NCI-H2107 treated with DMSO at 0.1 percent for 48 hours (cell line): ENCODE measurements around the gene PGAP3.
A peak's percentile ranks its signal among the peaks of the same experiment; 100 is the strongest.
"Not testable (repeated sequence)": the region's sequence is repeated elsewhere in the genome, so short reads cannot be mapped to it uniquely, and the experiment has no call there.

ENCODE experiments used
- DNase-seq: peaks from one replicate; lab custom pipeline; 2025; ENCODE audit not compliant: unreplicated experiment; lab: John Stamatoyannopoulos, UW

The PGAP3 gene, protein sequence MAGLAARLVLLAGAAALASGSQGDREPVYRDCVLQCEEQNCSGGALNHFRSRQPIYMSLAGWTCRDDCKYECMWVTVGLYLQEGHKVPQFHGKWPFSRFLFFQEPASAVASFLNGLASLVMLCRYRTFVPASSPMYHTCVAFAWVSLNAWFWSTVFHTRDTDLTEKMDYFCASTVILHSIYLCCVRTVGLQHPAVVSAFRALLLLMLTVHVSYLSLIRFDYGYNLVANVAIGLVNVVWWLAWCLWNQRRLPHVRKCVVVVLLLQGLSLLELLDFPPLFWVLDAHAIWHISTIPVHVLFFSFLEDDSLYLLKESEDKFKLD

DNA sequence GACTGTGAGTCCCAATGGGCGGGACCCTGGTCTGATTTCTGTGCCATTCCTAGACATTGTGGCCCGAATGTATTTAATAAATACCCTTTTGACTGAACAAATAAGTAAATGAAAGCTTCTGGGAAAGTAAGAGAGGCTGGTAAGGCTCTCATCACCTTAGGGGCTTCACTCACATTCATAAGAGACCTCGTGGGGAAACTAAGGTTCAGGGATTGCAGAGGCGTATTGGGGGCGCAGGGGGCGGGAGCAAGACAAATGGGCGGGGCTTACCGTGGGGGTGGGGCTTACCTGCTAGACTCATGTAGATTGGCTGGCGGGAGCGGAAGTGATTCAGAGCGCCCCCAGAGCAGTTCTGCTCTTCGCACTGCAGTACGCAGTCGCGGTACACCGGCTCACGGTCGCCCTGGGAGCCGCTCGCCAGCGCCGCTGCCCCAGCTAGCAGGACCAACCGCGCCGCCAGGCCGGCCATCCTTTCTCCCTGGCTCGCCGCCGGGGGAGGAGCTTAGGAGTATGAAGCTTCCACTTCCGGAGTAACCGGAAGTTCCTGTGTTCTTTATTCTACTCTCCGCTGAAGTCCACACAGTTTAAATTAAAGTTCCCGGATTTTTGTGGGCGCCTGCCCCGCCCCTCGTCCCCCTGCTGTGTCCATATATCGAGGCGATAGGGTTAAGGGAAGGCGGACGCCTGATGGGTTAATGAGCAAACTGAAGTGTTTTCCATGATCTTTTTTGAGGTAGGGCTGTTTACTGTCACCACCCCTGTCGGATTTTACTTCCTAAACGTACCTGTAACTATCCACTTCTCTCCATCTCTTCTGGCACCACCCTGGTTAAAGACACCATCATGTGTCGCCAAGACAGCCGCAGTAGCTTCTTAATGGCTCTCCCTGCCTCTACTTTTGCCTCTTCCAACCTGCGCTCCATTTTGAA lies at the start of gene PGAP3:
Gene PGAP3, minus strand, starts transcription at position 512 of the 929 bp plus-strand sequence. Its CDS starts 43 bp downstream, at position 469.
- peak; percentile 92 for DNase-seq

DNA sequence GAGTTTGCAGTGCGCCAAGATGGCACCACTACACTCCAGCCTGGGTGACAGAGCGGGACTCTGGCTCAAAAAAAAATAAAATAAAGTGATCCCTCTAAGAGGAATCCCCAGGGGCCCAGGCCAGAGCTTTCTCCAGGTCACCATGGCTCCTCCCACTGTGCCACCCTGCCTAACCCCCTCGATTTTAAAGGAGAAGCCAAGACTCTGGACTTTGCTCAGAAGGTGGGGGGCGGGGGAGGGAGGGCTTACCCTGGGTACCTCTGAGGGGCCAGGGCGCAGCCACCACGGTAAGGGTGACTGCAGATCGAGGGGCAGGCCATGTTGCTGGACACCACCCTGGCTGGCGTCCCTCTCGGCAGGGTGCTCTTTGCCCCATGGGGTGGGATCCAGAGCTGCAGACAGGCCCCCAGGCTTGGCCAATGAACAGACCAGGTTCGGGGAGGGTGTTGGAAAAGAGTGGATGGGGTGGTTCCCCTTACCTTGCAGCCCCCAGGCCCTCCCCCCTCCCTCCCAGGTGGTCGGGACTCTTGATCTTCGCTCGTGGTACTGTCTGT lies 49.4 kb upstream of the PGAP3 start:
- no peak for DNase-seq

DNA sequence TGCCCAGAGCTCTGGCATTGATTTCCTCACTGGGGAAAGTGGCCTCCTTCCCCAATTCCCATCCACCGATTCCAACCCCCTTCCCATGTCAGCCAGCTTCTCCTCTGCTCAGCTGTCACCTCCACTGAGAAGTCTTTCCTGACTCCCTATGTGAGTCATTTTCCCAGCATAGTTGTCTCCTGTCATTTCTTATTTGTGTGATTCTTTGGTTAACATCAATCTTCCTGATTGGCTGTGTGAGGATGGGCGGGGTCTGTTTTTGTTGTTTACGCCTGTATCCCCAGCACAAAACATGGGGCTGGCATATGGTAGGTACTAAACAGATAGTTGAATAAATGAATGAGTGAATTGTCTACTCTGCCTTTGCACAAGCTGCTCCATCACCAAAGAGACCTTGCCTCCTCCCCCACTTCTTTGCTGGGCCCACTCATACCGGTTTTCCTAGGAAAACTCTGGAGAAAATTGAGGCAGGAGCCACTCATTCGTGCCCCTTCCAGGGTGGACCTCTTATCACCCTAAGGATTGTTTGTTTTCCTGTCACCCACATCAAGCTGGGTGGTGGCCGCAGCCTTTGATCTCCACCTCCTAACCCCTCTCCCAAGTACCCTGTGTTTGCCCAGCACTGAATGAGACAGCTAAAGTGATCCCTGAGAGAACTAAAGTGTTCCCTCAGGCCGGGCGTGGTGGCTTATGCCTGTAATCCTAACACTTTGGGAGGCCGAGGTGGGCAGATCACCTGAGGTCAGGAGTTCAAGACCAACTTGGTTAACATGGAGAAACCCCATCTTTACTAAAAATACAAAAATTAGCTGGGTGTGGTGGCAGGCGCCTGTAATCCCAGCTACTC lies 48.7 kb upstream of the PGAP3 start:
- DNase-seq = no peak

DNA sequence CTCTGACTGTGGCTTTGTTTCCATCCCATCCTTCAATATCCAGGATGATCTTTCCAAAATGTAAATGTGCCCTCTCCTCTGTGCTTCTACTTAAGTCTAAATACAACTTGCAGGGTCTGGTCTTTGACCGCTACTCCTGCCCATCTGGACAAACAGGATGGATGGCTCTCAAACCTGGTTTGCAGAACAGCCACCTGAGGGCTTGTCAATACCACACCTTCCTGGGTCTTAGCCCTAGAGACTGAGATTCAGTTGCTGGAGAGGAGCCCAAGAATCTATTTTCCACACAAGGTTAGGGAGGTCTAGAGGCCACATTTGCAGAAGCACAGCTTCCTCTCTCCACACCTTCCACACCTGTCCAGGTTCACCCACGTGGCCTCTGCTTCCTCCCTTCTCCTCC lies 48.0 kb upstream of the PGAP3 start:
- no peak for DNase-seq

DNA sequence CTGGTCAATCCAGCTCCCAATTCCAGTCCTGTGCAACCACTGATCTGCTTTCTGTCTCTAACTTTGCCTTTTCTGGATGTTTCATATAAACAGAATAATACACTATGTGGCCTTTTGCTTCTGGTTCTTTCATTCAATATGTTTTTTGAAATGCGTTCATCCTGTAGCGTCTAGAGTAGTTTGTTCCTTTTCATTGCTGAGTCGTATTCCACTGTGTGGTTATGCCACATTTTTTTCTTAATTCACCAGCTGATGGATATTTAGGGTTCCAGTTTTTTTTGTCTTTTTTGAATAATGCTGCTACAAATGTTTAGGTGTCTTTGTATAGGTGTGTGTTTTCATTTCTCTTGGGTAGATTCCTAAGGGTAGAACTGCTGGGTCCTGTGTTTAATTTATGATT lies 44.7 kb upstream of the PGAP3 start:
- no peak for DNase-seq

DNA sequence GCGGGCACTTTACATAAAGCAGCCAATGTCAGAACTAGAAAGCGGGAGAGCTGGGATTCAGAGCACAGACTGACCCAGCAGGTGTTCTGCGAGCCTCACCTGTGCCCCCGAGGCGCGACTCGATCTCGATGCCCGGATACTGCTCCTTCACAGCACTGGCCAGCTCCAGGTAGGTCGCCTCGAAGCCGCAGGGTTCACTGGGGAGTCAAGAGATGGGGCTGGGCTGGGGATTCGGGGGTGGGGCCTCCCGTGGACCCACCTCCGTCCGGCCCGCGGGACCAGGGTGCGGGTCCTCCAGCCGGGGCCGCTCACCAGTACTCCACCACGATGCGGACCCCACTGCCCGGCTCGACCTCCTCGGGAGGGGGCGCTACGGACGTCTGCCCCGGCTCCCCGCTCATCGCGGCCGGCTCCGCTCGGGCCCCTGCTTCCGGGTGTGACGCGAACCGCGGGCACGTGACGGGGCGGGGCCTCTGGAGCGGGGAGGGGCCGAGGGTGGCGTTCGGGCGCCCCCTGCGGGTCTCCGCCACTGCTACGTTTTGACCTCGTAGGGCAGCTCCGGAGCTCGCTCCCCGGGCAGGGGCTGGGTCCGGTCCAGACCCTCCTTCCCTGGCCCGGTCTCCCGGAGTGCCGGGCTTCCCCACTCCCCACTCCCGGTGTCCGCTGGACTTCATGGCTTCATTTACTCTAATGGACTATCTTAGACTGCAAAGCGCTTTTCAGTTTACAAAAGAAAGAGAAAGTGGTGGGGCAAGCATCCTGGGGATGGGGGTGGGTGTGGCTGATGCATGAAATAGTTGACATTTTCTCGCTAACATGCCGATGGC lies 42.5 kb upstream of the PGAP3 start, which contains the start of gene MIEN1:
Gene MIEN1, minus strand, starts transcription at position 438 of the 827 bp plus-strand sequence. Its CDS starts 37 bp downstream, at position 401.
- no peak for DNase-seq

DNA sequence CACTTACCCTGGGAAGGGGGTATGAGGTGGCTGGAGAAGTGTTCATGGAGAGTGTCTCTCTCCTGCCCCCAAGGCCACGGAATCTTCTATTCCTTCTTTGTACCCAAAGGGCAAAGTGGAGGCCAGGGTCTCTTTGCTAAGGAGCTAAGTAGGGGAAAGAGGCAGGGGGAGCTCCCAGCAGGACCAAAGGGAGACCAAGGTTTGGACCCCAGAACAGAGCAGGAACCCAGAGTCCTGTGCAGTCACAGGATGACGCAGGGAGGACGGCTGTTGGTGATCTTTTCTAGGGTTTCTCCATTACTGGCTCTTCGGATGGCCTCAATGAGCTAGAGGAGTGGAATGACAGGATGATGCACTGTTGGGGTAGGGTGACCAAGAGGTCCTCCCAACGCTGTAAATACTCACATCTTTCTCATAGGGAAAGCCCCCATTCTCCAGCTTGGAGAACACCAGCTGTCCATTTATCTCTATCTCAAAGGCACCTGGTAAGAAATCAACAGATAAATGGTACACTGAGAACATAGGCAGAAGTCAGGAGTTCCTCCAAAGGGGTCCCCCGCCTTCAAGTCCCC lies 41.5 kb upstream of the PGAP3 start:
- DNase-seq = no peak

DNA sequence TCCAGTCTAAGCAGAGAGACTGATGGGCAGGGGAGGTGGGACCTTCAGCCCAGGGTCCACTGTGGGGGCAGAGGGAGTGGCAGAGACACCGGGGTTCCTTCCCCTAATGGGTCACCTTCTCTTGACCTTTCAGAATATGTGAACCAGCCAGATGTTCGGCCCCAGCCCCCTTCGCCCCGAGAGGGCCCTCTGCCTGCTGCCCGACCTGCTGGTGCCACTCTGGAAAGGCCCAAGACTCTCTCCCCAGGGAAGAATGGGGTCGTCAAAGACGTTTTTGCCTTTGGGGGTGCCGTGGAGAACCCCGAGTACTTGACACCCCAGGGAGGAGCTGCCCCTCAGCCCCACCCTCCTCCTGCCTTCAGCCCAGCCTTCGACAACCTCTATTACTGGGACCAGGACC lies 39.7 kb upstream of the PGAP3 start:
- no peak for DNase-seq

DNA sequence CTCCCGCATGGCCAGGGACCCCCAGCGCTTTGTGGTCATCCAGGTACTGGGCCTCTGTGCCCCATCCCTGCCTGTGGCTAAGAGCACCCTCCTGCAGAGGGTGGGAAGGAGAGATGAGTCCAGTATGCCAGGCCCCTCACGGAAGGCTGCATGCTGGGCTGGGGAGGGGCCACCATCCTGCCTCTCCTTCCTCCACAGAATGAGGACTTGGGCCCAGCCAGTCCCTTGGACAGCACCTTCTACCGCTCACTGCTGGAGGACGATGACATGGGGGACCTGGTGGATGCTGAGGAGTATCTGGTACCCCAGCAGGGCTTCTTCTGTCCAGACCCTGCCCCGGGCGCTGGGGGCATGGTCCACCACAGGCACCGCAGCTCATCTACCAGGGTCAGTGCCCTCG lies 38.8 kb upstream of the PGAP3 start:
- no peak for DNase-seq

DNA sequence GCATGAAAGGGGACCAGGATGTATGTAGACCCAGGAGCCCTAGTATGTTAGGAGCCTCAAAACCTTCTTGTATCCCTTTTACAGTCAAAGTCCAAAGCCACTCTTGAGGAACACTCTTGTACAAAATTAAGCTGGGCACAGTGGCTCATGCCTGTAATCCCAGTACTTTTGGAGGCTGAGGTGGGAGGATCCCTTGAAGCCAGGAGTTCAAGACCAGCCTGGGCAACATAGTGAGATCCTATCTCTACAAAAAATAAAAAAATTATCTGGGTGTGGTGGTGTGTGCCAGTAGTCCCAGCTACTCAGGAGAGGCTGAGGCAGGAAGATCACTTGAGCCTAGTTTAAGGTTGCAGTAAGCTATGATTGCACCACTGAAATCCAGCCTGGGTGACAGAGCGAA lies 38.1 kb upstream of the PGAP3 start:
- not testable (repeated sequence) for DNase-seq

DNA sequence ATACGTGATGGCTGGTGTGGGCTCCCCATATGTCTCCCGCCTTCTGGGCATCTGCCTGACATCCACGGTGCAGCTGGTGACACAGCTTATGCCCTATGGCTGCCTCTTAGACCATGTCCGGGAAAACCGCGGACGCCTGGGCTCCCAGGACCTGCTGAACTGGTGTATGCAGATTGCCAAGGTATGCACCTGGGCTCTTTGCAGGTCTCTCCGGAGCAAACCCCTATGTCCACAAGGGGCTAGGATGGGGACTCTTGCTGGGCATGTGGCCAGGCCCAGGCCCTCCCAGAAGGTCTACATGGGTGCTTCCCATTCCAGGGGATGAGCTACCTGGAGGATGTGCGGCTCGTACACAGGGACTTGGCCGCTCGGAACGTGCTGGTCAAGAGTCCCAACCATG lies 36.9 kb upstream of the PGAP3 start:
- DNase-seq = no peak

DNA sequence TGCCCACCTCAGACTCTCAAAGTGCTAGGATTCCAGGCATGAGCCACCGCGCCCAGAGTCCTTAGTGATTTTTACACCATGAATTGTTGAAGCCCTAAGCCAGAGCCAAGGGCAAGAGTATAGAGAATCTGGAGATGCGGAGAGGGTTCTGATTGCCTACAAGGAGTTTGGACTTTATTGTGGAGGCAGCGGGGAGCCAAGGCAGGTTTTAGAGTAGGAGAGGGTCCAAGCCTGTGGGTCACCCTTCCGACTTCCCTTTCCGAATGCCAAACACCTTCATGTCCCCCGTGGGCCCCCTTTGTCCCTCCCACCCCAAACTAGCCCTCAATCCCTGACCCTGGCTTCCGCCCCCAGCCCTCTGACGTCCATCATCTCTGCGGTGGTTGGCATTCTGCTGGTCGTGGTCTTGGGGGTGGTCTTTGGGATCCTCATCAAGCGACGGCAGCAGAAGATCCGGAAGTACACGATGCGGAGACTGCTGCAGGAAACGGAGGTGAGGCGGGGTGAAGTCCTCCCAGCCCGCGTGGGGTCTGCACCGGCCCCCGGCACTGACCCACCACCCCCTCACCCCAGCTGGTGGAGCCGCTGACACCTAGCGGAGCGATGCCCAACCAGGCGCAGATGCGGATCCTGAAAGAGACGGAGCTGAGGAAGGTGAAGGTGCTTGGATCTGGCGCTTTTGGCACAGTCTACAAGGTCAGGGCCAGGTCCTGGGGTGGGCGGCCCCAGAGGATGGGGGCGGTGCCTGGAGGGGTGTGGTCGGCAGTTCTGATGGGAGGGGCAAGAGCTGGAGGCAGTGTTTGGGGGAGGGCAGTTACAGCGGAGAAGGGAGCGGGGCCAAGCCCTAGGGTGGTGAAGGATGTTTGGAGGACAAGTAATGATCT lies 35.4 kb upstream of the PGAP3 start:
- DNase-seq = no peak

DNA sequence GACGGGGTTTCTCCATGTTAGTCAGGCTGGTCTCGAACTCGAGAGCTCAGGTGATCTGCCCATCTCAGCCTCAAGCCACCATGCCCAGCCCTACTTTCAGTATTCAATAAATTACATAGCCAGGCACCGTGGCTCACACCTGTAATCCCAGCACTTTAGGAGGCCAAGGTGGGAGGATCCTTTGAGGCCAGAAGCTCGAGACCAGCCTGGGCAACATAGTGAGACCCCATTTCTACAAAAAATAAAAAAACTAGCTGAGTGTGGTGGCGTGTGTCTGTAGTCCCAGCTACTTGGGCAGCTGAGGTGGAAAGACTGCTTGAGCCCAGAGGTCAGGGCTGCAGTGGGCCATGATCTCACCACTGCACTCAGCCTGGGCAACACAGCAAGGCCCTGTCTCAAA lies 34.2 kb upstream of the PGAP3 start:
- no peak for DNase-seq

DNA sequence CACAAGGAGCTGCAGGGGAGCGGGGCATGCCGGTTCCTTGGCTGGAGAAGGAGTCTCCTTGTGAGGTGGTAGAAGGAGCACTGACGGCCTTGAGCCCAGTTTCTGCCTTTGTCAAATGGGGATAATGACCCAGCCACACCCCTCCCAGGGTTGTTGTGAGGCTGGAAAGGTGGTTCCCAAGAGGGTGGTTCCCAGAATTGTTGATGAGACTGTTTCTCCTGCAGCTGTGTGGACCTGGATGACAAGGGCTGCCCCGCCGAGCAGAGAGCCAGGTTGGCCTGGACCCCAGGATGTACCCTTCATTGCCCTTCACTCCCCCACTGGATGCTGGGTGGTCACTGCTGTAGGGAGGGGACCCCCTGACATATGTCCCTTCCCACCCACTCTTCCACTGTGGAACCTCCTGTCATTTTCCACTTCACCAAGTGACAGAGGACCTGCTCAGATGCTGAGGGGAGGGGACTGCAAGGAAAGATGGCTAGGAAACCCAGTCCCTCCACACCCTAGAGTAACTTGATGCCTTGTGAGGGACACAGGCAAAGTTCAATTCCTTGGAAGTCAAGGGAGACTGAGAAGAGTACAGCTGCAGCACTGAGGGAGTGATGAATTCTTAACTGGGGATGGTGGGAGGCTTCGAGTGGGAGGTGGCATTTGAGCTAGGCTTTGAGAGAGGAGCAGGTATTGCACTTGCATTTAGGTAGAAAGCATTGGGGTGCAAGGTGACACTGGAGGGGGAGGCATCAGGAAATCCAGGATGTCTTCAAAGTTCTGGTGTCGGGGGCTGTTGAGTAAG lies 31.9 kb upstream of the PGAP3 start:
- DNase-seq = no peak

DNA sequence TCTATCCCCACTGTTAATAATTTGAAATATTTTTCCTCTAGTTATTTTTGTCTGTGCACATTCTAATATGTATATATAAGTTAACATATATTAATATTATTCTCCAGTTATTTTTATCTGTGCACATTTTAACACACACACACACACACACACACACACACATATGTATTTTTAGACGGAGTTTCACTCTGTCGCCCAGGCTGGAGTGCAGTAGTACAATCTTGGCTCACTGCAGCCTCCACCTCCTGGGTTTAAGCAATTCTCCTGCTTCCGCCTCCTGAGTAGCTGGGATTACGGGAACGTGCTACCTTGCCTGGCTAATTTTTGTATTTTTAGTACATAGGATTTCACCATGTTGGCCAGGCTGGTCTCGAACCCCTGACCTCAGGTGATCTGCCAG lies 29.8 kb upstream of the PGAP3 start:
- no peak for DNase-seq

DNA sequence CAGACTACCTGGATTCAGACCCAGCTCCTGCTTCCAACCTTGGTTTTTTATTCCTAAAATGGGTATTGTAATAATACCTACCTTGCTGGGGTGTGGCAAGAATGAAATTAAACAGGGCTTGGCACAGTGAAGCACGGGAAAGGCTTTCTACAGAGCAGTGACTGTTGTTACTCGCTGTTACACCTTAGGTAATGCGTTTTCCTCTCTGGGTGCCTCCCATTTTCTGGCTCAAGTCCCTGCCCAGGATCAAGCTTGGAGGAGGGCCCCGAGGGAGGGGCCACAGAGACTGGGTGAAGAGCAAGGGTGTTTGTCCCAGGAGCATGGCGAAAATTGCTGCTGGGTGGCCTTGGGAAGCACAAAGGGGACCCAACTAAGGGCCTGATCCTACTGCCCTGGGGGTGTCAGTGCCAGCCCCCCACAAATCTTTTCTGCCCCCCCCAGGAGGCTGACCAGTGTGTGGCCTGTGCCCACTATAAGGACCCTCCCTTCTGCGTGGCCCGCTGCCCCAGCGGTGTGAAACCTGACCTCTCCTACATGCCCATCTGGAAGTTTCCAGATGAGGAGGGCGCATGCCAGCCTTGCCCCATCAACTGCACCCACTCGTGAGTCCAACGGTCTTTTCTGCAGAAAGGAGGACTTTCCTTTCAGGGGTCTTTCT lies 29.2 kb upstream of the PGAP3 start:
- no peak for DNase-seq

DNA sequence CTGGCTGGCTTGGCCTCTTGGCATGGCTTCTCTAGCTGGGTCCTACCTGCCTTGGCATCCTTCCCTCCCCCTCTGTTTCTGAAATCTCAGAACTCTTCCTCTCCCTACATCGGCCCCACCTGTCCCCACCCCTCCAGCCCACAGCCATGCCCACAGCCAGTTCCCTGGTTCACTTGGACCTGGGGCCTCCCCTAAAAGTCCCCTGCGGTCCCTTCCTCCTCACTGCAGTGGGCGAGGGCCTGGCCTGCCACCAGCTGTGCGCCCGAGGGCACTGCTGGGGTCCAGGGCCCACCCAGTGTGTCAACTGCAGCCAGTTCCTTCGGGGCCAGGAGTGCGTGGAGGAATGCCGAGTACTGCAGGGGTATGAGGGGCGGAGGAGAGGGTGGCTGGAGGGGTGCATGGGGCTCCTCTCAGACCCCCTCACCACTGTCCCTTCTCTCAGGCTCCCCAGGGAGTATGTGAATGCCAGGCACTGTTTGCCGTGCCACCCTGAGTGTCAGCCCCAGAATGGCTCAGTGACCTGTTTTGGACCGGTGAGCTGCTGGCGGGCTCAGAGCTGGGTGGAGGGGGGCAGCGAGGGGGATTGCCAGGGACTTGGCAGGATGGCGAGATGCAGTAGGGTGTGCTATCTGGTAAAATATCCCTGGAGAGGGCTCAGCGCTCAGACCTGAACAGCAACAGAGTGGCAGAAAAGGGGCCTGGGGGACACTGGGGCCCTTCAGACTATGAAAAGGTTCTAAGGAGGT lies 28.4 kb upstream of the PGAP3 start:
- DNase-seq = no peak
